ENCODE data around the gene HECA. TPM values are rescaled to one million over a fixed set of nuclear protein-coding genes. Genes with fewer than 3 reads are reported as not detected.
A peak's percentile ranks its signal among the peaks of the same experiment; 100 is the strongest.

HECA gene
- total RNA-seq, 2 donors from 2014 or later = 5.6 to 6.0 TPM

DNA sequence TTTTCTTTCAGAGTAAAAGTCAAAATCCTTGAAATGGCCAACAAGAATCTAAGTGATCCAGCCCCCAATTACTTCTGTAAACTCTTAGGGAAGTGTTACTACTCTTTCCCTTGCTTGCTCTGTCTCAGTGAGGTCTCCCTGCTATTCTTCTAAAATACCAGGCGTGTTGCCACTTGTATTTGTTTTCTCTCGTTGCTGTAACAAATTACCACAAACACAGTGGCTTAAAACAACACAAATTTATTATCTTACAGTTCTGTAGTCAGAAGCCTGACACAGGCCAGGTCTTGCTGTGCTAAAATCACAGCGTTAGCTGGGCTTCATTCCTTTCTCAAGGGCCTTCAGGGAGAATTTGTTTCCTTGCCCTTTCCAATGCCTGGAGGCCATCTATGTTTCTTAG is 59.9 kb downstream of the HECA start:
- H3K9ac ChIP-seq (ENCODE audit: extremely low read depth, low read length, poor library complexity, severe bottlenecking) = no peak overlapping the region
- H3K36me3 ChIP-seq (ENCODE audit: control insufficient read depth, insufficient read depth, low read length) = no peaks in the 10 kb centered on the region
- H3K4me3 Mint-ChIP-seq = no peak overlapping the region
- H3K36me3 Mint-ChIP-seq (ENCODE audit: low read depth) = no peaks in the 10 kb centered on the region
- H3K9me3 ChIP-seq (ENCODE audit: control insufficient read depth, low read length) = no peaks in the 10 kb centered on the region
- TF ChIP-seq, protein P1, sequence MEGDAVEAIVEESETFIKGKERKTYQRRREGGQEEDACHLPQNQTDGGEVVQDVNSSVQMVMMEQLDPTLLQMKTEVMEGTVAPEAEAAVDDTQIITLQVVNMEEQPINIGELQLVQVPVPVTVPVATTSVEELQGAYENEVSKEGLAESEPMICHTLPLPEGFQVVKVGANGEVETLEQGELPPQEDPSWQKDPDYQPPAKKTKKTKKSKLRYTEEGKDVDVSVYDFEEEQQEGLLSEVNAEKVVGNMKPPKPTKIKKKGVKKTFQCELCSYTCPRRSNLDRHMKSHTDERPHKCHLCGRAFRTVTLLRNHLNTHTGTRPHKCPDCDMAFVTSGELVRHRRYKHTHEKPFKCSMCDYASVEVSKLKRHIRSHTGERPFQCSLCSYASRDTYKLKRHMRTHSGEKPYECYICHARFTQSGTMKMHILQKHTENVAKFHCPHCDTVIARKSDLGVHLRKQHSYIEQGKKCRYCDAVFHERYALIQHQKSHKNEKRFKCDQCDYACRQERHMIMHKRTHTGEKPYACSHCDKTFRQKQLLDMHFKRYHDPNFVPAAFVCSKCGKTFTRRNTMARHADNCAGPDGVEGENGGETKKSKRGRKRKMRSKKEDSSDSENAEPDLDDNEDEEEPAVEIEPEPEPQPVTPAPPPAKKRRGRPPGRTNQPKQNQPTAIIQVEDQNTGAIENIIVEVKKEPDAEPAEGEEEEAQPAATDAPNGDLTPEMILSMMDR (conservative IDR thresholded peaks at IDR 0.05) = no peak
- no peak overlapping the region for H3K4me3 ChIP-seq (ENCODE audit: low read length)
- WGBS, 2 experiments (ENCODE audit: insufficient coverage in 1 of 2, insufficient read length in 1 of 2) = 87 to 88% methylated on average over 2 to 3 of the region's 3 CpGs
- peaks cover 11% of the 10 kb centered on the region for H3K4me1 Mint-ChIP-seq
- DNase-seq = no peak
- no peak overlapping the region for H3K27ac Mint-ChIP-seq
- H3K27me3 ChIP-seq (ENCODE audit: control insufficient read depth, insufficient read depth, low read length, poor library complexity, severe bottlenecking) = no peaks in the 10 kb centered on the region
- H3K27me3 Mint-ChIP-seq (ENCODE audit: insufficient read depth) = no peaks in the 10 kb centered on the region
- no peaks in the 10 kb centered on the region for H3K9me3 Mint-ChIP-seq
- H3K4me1 ChIP-seq (ENCODE audit: control insufficient read depth, insufficient read depth, low read length) = no peaks in the 10 kb centered on the region
- H3K27ac ChIP-seq (ENCODE audit: low read depth, low read length) = no peak overlapping the region

DNA sequence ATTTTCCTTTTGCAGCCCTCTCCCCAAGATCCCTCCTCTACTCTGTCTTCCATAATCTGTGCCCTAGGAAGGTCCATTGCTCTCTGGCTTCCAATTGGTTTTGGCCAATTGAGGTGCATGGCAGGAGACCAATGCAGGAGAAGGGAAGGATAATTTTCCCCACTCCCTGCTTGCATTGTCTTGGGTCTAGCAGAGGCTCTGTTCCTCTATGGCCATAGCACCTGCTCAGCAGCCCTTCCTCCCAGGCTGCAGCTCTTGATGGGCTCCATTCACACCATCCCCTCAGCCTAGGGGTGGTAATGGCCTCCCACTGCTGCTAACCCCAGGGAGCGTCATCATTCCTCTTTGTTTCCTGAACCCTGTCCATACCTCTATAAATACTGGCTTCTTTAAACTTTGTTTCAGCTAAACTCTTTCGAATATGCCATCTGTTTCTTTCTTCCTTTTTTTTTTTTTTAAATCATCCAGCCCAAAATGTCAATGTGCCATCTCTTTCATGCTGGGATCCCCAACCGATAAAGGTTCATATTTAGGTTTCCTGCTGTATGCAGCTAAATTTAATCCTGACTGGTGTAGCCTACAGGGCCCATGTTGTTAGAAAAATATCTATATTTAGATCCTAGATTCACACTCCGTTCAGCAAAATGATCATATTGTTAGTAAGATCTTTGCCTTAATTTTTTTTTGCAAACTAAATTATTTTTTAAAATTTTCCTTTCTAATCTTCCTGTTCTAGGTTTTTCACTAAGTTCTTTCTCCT is 63.8 kb downstream of the HECA start:
- Mint-ChIP-seq H3K4me3 (no peak overlapping the region), H3K9me3 (no peaks in the 10 kb centered on the region), H3K27me3 (ENCODE audit: insufficient read depth) (no peaks in the 10 kb centered on the region), H3K4me1 (peaks cover 6% of the 10 kb centered on the region), H3K27ac (no peak overlapping the region), H3K36me3 (ENCODE audit: low read depth) (no peaks in the 10 kb centered on the region)
- H3K4me3 ChIP-seq (ENCODE audit: low read length) = no peak overlapping the region
- peak; percentile 84 for DNase-seq
- no peaks in the 10 kb centered on the region for H3K4me1 ChIP-seq (ENCODE audit: control insufficient read depth, insufficient read depth, low read length)
- H3K9ac ChIP-seq (ENCODE audit: extremely low read depth, low read length, poor library complexity, severe bottlenecking) = no peak overlapping the region
- no peaks in the 10 kb centered on the region for H3K36me3 ChIP-seq (ENCODE audit: control insufficient read depth, insufficient read depth, low read length)
- no peaks in the 10 kb centered on the region for H3K9me3 ChIP-seq (ENCODE audit: control insufficient read depth, low read length)
- WGBS, 2 experiments (ENCODE audit: insufficient coverage in 1 of 2, insufficient read length in 1 of 2) = 86 to 93% methylated on average over 3 to 4 of the region's 4 CpGs
- TF ChIP-seq, protein P1 (conservative IDR thresholded peaks at IDR 0.05) = no peak
- H3K27ac ChIP-seq (ENCODE audit: low read depth, low read length) = no peak overlapping the region
- H3K27me3 ChIP-seq (ENCODE audit: control insufficient read depth, insufficient read depth, low read length, poor library complexity, severe bottlenecking) = no peaks in the 10 kb centered on the region

DNA sequence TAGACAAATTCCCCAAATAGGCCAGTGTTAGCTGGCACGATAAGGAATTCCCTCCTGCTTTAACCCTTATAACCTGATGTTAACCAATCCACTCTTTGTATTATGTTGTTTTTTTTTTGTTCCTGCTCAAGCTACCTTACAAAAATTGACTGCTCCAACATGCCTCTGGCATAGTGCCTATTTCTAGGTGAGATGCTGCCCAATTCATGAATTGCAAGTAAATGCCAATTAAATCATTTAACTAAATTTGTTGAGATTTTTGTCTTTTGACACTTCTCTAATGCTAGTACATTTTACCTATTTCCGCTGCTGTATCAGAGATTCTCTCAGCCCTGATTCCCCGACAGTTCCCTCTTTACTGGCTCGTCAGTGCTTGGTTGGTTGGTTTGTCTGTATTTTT is 66.5 kb downstream of the HECA start:
- TF ChIP-seq, protein P1 (conservative IDR thresholded peaks at IDR 0.05) = no peak

More for the DNA sequence above, 66.5 kb downstream of the HECA start:
- H3K27me3 Mint-ChIP-seq (ENCODE audit: insufficient read depth) = no peaks in the 10 kb centered on the region
- peaks cover 13% of the 10 kb centered on the region for H3K9me3 ChIP-seq (ENCODE audit: control insufficient read depth, low read length)
- peaks cover 20% of the 10 kb centered on the region for H3K9me3 Mint-ChIP-seq
- no peak overlapping the region for H3K27ac ChIP-seq (ENCODE audit: low read depth, low read length)
- no peak overlapping the region for H3K9ac ChIP-seq (ENCODE audit: extremely low read depth, low read length, poor library complexity, severe bottlenecking)
- no peaks in the 10 kb centered on the region for H3K4me1 ChIP-seq (ENCODE audit: control insufficient read depth, insufficient read depth, low read length)
- peaks cover 6% of the 10 kb centered on the region for H3K4me1 Mint-ChIP-seq
- H3K27ac Mint-ChIP-seq = no peak overlapping the region
- H3K4me3 ChIP-seq (ENCODE audit: low read length) = no peak overlapping the region
- peaks cover 2% of the 10 kb centered on the region for H3K36me3 Mint-ChIP-seq (ENCODE audit: low read depth)
- no peak overlapping the region for H3K4me3 Mint-ChIP-seq
- no peak for DNase-seq
- H3K36me3 ChIP-seq (ENCODE audit: control insufficient read depth, insufficient read depth, low read length) = no peaks in the 10 kb centered on the region
- WGBS, 2 experiments (ENCODE audit: insufficient coverage in 1 of 2, insufficient read length in 1 of 2) = 97 to 100% methylated on average over 2 to 4 of the region's 4 CpGs
- H3K27me3 ChIP-seq (ENCODE audit: control insufficient read depth, insufficient read depth, low read length, poor library complexity, severe bottlenecking) = no peaks in the 10 kb centered on the region
